Inflammatory macrophage treated with lipopolysaccharide for 1 hour (primary cell): ENCODE measurements around the gene CD4.
"Not testable (repeated sequence)": the region's sequence is repeated elsewhere in the genome, so short reads cannot be mapped to it uniquely, and the experiment has no call there.

ENCODE experiments used
- DNase-seq, 2 donors: peaks; one replicate each; pipeline ENCODE4 v3.0.0-alpha.2; 2020 to 2022

Gene CD4

GRCh38 chr12:6851153-6851920 is 62.0 kb downstream of the CD4 start, which contains the start of gene CDCA3:
TSS of gene CDCA3 (minus strand) at chr12:6851286. CDS start at chr12:6850952, 334 bp downstream.
- peak; percentile 97 to 98 for DNase-seq

- peak; percentile 98 to 100 for DNase-seq
Observed at GRCh38 chr12:6851921-6852650, 62.8 kb downstream of the CD4 start, which contains the start of gene USP5. TSS of gene USP5 (plus strand) at chr12:6852150. CDS start at chr12:6852180, 30 bp downstream.

- DNase-seq: no peak
Observed at GRCh38 chr12:6852651-6853354, 63.5 kb downstream of the CD4 start.

- DNase-seq: no peak
Observed at GRCh38 chr12:6853626-6854025, 64.3 kb downstream of the CD4 start.

- DNase-seq: no peak
Observed at GRCh38 chr12:6854036-6854435, 64.7 kb downstream of the CD4 start.

GRCh38 chr12:6855322-6855721 is 66.0 kb downstream of the CD4 start:
- DNase-seq: no peak

- no peak for DNase-seq
Observed at GRCh38 chr12:6858799-6859198, 69.5 kb downstream of the CD4 start.

- no peak for DNase-seq
Observed at GRCh38 chr12:6860116-6860515, 70.8 kb downstream of the CD4 start.

- DNase-seq: no peak
Observed at GRCh38 chr12:6860942-6861341, 71.6 kb downstream of the CD4 start.

GRCh38 chr12:6861391-6861790 is 72.1 kb downstream of the CD4 start:
- DNase-seq: no peak

- no peak for DNase-seq
Observed at GRCh38 chr12:6863033-6863432, 73.7 kb downstream of the CD4 start.

GRCh38 chr12:6863586-6864321 is 74.4 kb downstream of the CD4 start:
- no peak for DNase-seq

GRCh38 chr12:6865307-6865706 is 76.0 kb downstream of the CD4 start:
- DNase-seq: not testable (repeated sequence)

GRCh38 chr12:6866163-6866919 is 77.0 kb downstream of the CD4 start:
- no peak for DNase-seq

- peak in 1 of 2 donors; percentile 69 for DNase-seq
Observed at GRCh38 chr12:6866920-6867412, 77.6 kb downstream of the CD4 start.

- peak; percentile 72 to 89 for DNase-seq
Observed at GRCh38 chr12:6867413-6868210, 78.3 kb downstream of the CD4 start, which contains the start of gene TPI1. TSS of gene TPI1 (plus strand) at chr12:6867531. CDS start at chr12:6867567, 36 bp downstream.

GRCh38 chr12:6868211-6869048 is 79.1 kb downstream of the CD4 start:
- DNase-seq: peak in 1 of 2 donors; percentile 15

- DNase-seq: peak; percentile 29 to 95
Observed at GRCh38 chr12:6869049-6870021, 80.0 kb downstream of the CD4 start.
